Epithelial cell of proximal tubule (primary cell): ENCODE measurements around the gene DHRS7C. TPM values are rescaled to one million over a fixed set of nuclear protein-coding genes. Genes with fewer than 3 reads are reported as not detected.
"Not testable (repeated sequence)": the region's sequence is repeated elsewhere in the genome, so short reads cannot be mapped to it uniquely, and the experiment has no call there.

Experiments used
- DNase-seq: peaks from one replicate; pipeline ENCODE4 v3.0.0-alpha.2; 2011; ENCODE audit warnings: low read depth
- H3K4me3 ChIP-seq: 2 replicates; pipeline ENCODE4 v1.5.1; 2011; ENCODE audit warnings: low read depth, mild to moderate bottlenecking, low read length
- total RNA-seq: library from RNA; depleted of rRNA; stranded (reverse); fragments of >200 nt; gene quantifications from 2 replicates; pipeline ENCODE4 v1.2.3, GENCODE V29; 2015
- TF ChIP-seq, protein P1 (sequence below): conservative IDR thresholded peaks from 2 replicates; pipeline ENCODE4 v1.5.1; 2012; ENCODE audit warnings: low read depth, mild to moderate bottlenecking, low read length

DHRS7C gene
- total RNA-seq, 1 donor from 2014 or later = not detected

DNA sequence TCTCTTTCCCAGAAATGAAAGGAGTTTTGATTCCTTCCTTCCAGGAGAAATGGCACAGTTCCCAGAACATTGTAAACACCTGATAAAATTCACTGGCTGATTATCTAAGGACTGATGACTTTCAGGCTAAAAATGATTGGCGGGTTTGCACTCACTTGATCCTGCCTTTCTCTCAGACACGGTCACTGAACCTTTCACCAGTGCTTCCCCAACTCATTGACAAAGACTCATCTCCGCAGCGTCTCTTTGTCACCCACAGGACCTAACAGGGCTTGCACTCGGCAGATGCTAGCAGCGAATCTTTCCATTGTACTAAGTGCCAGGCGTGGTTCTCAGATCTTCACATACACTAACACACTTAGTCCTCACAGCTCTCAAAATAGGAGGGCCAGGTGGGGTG is 7.3 kb upstream of the DHRS7C start:
- DNase-seq = no peak
- H3K4me3 ChIP-seq = no peak overlapping the region
- TF ChIP-seq, protein P1, sequence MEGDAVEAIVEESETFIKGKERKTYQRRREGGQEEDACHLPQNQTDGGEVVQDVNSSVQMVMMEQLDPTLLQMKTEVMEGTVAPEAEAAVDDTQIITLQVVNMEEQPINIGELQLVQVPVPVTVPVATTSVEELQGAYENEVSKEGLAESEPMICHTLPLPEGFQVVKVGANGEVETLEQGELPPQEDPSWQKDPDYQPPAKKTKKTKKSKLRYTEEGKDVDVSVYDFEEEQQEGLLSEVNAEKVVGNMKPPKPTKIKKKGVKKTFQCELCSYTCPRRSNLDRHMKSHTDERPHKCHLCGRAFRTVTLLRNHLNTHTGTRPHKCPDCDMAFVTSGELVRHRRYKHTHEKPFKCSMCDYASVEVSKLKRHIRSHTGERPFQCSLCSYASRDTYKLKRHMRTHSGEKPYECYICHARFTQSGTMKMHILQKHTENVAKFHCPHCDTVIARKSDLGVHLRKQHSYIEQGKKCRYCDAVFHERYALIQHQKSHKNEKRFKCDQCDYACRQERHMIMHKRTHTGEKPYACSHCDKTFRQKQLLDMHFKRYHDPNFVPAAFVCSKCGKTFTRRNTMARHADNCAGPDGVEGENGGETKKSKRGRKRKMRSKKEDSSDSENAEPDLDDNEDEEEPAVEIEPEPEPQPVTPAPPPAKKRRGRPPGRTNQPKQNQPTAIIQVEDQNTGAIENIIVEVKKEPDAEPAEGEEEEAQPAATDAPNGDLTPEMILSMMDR = no peak

DNA sequence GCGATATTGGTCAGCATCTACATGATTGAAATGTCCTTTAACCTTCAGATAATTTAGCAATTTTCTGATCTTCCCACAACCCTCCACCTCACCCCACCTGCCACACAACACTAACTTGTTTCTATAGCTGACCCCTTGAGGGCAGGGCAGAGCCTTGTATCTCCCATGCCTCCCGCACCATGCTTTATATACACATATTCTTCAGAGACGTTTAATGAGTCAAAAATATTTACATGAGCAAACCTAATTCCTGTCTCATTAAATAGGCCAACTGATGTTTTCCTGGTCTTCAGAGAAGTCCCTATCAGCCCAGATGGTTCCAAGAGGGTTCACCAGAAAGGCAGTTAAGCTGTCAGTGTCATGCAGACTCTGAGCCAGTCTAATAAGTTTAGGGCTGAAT is 6.6 kb upstream of the DHRS7C start:
- DNase-seq = no peak
- H3K4me3 ChIP-seq = no peak overlapping the region
- TF ChIP-seq, protein P1 = no peak

DNA sequence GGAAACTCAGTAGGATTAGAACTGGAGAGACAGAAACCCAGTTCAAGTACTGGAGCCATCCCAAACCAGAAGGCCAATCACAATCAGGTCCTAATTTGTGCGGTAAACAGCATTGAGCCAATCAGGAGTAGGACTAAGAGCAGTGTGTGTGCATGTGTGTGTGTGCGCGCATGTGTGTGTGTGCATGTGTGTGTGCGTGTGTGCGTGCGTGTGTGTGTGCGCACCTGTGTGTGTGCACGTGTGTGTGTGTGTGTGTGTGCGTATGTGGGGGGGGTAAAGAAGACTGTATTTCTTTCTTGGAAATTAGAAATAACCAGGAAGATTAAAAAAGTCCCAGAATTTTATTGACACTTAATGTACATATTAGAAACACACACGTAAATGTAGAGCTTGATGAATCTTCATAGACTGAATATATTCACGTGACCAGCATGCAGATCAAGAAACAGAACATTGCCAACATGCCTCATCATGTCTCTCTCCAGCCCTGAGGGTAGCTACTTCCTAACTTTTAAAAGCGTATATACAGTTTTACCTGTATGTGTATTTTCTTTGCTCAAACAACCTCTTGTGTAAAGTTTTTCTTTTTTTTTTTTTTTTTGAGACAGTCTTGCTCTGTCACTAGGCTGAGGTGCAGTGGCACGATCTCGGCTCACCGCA is 919 bp upstream of the DHRS7C start:
- TF ChIP-seq, protein P1 = no peak
- no peak overlapping the region for H3K4me3 ChIP-seq
- no peak for DNase-seq

DNA sequence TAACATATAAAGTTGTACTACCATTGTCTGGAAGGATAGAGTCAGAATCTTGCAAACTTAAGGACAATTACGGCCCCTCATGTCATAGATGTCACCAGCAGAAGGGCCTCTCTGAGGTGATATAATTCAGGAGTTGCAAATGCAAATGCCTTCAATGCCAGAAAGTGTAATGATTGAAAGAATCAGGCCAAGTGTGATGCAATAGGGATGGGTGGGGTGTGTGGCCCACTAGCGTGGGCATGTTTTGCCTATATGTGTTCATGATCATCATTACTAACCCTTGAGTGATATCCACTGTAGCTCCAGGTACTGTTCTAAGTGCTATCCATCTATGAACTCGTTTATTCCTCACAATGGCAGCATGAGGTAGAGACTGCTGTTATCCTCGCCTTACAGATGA is 1.1 kb downstream of the DHRS7C start:
- TF ChIP-seq, protein P1 = no peak
- no peak for DNase-seq
- H3K4me3 ChIP-seq = no peak overlapping the region

DNA sequence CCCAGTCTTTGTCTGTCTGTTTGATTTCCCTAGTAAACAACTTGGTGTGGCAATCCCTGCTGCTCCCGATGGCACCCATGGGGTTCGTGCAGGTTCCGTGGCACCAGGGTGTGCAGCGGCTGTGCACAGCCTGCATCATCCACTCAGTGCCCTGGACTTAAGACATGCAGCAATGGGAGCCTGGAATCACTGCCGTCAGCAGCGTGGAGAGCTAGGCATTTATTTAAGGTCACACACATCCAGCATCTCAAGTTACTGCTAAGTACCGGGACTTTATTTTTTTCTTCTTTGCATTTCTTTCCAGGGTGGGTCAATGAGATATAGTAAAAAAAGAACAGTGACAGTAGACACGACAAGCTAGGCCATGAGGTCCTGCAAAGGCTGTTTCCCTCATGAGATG is 2.8 kb downstream of the DHRS7C start:
- no peak for DNase-seq
- H3K4me3 ChIP-seq = no peak overlapping the region
- TF ChIP-seq, protein P1 = no peak

DNA sequence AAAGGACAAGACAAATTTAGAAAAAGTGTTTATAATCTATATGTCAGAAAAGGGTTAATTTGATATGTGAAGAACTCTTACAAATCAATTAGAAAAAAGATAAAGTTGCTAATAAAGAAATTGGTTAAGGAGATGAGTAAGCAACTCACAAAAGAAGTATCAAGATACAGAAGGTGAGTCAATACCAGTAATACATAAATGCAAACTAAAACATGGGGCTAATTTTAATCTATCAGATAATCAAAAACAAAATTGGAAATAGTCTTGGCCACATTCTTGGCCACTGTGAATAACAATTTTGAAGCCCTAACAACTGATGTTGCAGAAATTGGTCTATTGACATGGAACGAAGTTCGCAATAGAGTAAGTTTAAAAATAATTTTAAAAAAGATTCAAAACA is 6.8 kb downstream of the DHRS7C start:
- H3K4me3 ChIP-seq = no peak overlapping the region
- TF ChIP-seq, protein P1 = no peak
- DNase-seq = no peak

DNA sequence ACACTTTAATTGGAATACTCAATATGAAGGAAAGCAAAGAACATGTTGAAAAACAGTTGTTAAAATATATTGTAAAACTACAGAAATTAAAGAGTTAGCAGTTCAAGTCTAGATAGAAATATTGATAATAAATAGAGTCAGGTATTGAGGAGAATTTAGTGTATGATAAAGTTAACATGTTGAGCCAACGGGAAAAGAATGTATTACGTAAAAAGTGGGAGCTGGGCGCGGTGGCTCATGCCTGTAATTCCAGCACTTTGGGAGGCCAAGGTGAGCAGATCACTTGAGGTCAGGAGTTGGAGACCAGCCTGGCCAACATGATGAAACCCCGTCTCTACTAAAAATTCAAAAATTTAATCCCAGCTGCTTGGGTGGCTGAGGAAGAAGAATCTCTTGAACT is 7.9 kb downstream of the DHRS7C start:
- DNase-seq = not testable (repeated sequence)

DNA sequence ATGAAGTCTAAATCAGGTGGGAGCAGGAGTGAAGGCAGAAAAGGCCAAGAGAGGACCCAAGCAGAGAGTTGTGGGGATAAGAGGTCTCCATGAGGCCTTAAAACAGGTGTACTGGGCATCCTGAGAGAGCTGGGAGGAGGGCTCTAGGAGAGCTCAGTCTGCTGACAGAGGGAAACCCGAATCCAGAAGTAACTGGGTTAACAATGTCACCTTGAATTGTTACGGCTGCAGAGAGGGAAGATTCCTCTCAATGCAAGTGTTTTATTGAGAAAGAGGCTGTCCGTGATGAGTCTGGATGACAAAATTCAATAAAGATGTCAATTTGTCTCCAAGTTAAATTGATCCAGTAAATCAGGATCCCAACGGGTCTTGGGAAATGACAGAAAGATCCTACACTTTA is 8.3 kb downstream of the DHRS7C start:
- no peak for DNase-seq
- TF ChIP-seq, protein P1 = no peak
- H3K4me3 ChIP-seq = no peak overlapping the region

More for the DNA sequence above, 7.9 kb downstream of the DHRS7C start:
- not testable (repeated sequence) for H3K4me3 ChIP-seq
